Measurements from ENCODE around the gene AASS. TPM values are rescaled to one million over a fixed set of nuclear protein-coding genes. Genes with fewer than 3 reads are reported as not detected.

The AASS gene
- total RNA-seq, 1 donor from 2014 or later: 34.4 TPM

GRCh38 chr7:122068046-122068445, 76.0 kb downstream of the AASS start:
- Histone ChIP-seq H3K4me3 (no peak overlapping the region), H3K9me3 (no peaks in the 10 kb centered on the region), H3K27ac (no peak overlapping the region), H3K4me1 (no peaks in the 10 kb centered on the region), H3K27me3 (no peaks in the 10 kb centered on the region), H3K36me3 (no peaks in the 10 kb centered on the region)
- TF ChIP-seq POLR2A (IDR thresholded peaks at IDR 0.05): no peak
- TF ChIP-seq POLR2AphosphoS5 (IDR thresholded peaks at IDR 0.05; ENCODE audit: insufficient read depth in 1 of 2, low read depth in 1 of 2): no peak
- no peak for TF ChIP-seq CTCF (IDR thresholded peaks at IDR 0.05)
- intact Hi-C loops (cut with DNase I): no loop called here
- no peak for DNase-seq (ENCODE audit: extremely low spot score in 2 of 2)

- Histone ChIP-seq H3K4me1 (no peaks in the 10 kb centered on the region), H3K36me3 (no peaks in the 10 kb centered on the region), H3K27ac (no peak overlapping the region), H3K4me3 (no peak overlapping the region), H3K9me3 (no peaks in the 10 kb centered on the region), H3K27me3 (no peaks in the 10 kb centered on the region)
- DNase-seq (ENCODE audit: extremely low spot score in 2 of 2): no peak
- intact Hi-C loops (cut with DNase I): no loop called here
- TF ChIP-seq POLR2AphosphoS5 (IDR thresholded peaks at IDR 0.05; ENCODE audit: insufficient read depth in 1 of 2, low read depth in 1 of 2): no peak
These were observed 77.0 kb downstream of the AASS start for GRCh38 chr7:122067077-122067476.

GRCh38 chr7:122064971-122065370, 79.1 kb downstream of the AASS start:
- Histone ChIP-seq H3K9me3 (no peaks in the 10 kb centered on the region), H3K4me3 (no peak overlapping the region), H3K36me3 (no peaks in the 10 kb centered on the region), H3K27me3 (no peaks in the 10 kb centered on the region), H3K4me1 (no peaks in the 10 kb centered on the region), H3K27ac (no peak overlapping the region)
- intact Hi-C loops (cut with DNase I): no loop called here
- no peak for TF ChIP-seq POLR2AphosphoS5 (IDR thresholded peaks at IDR 0.05; ENCODE audit: insufficient read depth in 1 of 2, low read depth in 1 of 2)
- no peak for TF ChIP-seq POLR2A (IDR thresholded peaks at IDR 0.05)
- no peak for TF ChIP-seq CTCF (IDR thresholded peaks at IDR 0.05)
- no peak for DNase-seq (ENCODE audit: extremely low spot score in 2 of 2)

GRCh38 chr7:122063146-122063545, 80.9 kb downstream of the AASS start:
- DNase-seq (ENCODE audit: extremely low spot score in 2 of 2): no peak
- Histone ChIP-seq H3K27me3 (no peaks in the 10 kb centered on the region), H3K27ac (no peak overlapping the region), H3K9me3 (no peaks in the 10 kb centered on the region), H3K36me3 (no peaks in the 10 kb centered on the region), H3K4me3 (no peak overlapping the region), H3K4me1 (no peaks in the 10 kb centered on the region)
- no peak for TF ChIP-seq CTCF (IDR thresholded peaks at IDR 0.05)
- TF ChIP-seq POLR2A (IDR thresholded peaks at IDR 0.05): no peak
- no peak for TF ChIP-seq POLR2AphosphoS5 (IDR thresholded peaks at IDR 0.05; ENCODE audit: insufficient read depth in 1 of 2, low read depth in 1 of 2)
- intact Hi-C loops (cut with DNase I): no loop called here

GRCh38 chr7:122059542-122059941, 84.5 kb downstream of the AASS start:
- Histone ChIP-seq H3K36me3 (no peaks in the 10 kb centered on the region), H3K4me1 (no peaks in the 10 kb centered on the region), H3K27me3 (no peaks in the 10 kb centered on the region), H3K9me3 (no peaks in the 10 kb centered on the region), H3K27ac (no peak overlapping the region), H3K4me3 (no peak overlapping the region)
- intact Hi-C loops (cut with DNase I): no loop called here
- no peak for DNase-seq (ENCODE audit: extremely low spot score in 2 of 2)
- TF ChIP-seq CTCF (IDR thresholded peaks at IDR 0.05): no peak
- no peak for TF ChIP-seq POLR2AphosphoS5 (IDR thresholded peaks at IDR 0.05; ENCODE audit: insufficient read depth in 1 of 2, low read depth in 1 of 2)
- no peak for TF ChIP-seq POLR2A (IDR thresholded peaks at IDR 0.05)

- Histone ChIP-seq H3K4me1 (no peaks in the 10 kb centered on the region), H3K36me3 (no peaks in the 10 kb centered on the region), H3K9me3 (no peaks in the 10 kb centered on the region), H3K4me3 (no peak overlapping the region), H3K27ac (no peak overlapping the region), H3K27me3 (no peaks in the 10 kb centered on the region)
- intact Hi-C loops (cut with DNase I): no loop called here
- DNase-seq (ENCODE audit: extremely low spot score in 2 of 2): no peak
- TF ChIP-seq POLR2AphosphoS5 (IDR thresholded peaks at IDR 0.05; ENCODE audit: insufficient read depth in 1 of 2, low read depth in 1 of 2): no peak
- TF ChIP-seq CTCF (IDR thresholded peaks at IDR 0.05): no peak
- no peak for TF ChIP-seq POLR2A (IDR thresholded peaks at IDR 0.05)
These were observed 87.1 kb downstream of the AASS start for GRCh38 chr7:122056977-122057376.

Data from vagina (tissue), 2 donors.